NCI-H187 (cell line): Measurements from ENCODE around the gene FAM89B.

Experiments used
- DNase-seq, 2 experiments: peaks; one replicate each; lab custom pipeline; 2025; lab: John Stamatoyannopoulos, UW

Gene FAM89B

DNA sequence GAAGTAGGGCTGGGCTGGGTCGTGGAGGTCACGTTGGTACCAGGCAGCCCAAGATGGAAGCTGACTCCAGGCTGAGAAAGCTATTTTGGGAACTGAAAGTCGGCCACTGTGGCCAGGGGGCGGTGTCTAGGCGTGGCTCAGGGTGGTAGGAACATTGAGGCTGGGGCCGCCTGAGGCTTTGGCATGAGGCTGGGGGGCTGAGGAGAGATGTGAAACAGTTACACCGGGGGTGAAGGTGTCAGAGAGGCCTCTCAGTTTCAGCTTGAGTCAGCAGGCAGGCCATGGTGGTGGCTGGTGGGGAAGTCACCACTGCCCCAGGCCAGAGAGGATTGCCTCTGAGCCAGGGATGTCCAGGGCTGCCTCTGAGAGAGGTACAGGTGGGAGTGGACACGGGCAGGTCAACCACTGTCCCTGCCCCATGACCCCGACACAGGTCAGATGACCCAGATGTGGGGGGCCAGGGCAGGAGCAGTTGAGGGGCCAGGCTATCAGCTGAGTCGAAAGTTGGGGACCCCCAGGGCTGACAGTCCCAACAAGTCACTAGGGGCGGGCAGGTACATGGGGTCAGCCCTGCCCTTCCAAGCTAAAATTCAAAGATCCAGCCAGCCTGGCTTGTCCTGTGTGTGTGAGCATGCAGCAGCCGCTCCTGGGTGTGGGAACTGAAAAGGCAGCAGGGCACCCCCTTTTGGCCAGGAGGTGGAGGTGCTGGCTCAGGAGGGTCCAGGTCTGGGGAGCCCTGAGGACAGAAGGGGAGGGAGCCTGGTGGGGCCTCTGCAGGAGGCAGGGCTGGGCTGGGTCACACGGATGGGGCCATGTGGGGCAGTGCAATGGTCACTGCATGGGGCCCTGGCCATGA lies 16.1 kb downstream of the FAM89B start:
- DNase-seq, result no peak

DNA sequence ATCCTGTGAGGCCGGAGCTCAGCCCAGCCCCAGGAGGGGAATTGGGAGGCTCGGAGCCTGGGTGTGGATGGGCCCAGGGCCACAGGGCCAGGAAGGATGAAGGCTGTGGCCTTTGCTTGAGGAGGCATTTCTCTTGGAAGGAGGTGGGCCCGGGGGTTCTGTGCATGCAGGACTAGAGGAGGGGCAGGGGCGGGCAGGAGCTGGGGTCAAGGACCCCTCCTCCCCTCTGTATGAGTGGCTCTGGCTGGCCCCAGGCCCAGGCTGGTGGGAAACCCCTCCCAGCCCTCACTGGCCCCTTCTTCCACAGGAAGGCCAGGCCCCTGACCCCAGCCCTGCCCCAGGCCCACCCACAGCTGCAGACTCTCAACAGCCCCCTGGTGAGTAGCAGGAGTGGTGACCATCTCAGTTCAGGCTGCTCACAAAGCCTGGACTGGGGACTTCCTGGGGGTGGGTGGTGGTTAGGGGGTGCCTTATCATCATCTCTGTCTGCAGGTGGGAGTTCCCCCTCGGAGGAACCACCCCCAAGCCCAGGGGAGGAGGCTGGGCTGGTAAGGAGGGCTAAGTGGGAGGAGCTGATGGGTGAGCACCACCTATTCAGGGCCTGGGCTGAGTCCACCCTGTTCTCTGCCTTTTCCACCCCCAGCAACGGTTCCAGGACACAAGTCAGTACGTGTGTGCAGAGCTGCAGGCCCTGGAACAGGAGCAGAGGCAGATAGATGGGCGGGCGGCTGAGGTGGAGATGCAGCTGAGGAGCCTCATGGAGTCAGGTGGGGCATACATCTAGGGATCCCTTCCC lies 17.3 kb downstream of the FAM89B start:
- DNase-seq, result no peak

DNA sequence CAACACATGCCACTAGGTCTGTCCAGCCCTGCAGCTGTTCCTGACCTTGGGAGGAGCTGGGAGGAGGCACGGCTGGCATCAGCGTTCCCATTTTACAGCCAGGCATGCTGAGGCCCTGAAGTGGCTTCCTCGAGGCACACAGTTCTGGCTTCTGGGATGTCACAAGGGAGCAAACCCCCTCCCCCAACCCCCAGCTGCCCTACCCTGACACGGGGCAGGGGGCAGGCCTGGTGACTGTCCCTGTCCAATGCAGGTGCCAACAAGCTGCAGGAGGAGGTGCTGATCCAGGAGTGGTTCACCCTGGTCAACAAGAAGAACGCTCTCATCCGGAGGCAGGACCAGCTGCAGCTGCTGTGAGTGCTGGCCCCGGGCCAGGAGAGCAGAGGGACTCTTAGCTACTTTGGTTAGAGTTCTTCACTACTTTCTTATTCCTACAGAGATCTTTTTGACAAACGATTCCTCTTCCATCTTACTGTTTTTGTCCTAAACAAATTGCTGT lies 18.0 kb downstream of the FAM89B start:
- DNase-seq, result no peak

DNA sequence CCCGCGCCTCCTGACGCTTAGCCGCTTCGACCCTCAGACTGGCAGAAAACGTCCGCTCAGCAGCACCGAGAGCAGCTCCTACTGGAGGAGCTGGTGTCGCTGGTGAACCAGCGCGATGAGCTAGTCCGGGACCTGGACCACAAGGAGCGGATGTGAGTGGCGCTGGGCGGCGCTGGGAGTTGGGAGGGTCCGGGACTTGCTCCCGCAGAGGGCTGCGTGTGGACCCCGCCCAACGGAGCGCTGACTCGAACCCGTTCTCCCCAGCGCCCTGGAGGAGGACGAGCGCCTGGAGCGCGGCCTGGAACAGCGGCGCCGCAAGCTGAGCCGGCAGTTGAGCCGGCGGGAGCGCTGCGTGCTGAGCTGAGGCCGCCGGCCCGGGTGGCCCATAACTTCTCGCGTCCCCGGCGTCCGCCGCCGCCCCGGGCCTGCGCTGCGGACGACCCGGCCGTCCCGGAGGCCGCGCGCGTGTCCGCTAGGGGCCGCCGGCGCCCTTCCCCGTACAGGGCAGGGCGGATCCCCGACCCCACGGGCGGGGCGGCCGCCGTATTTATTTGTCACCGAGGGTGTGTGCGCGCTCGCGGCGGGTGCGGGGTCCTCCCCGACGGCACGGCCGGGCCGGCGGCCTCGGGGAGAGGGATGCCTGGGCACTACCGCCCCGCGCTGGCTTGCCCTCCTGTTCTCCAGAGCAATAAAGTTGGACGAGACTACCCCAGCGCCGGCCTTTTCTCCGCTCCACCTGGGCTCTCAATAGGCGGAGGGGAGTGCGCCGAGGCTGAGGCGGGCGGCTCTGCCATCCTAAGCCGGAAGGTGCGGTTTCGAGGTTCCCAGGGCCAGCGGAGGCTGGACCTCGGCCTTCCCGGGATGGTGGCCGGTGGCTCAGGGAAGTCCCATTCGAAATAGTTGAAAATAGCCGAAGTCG lies 19.9 kb downstream of the FAM89B start:
- no peak for DNase-seq

DNA sequence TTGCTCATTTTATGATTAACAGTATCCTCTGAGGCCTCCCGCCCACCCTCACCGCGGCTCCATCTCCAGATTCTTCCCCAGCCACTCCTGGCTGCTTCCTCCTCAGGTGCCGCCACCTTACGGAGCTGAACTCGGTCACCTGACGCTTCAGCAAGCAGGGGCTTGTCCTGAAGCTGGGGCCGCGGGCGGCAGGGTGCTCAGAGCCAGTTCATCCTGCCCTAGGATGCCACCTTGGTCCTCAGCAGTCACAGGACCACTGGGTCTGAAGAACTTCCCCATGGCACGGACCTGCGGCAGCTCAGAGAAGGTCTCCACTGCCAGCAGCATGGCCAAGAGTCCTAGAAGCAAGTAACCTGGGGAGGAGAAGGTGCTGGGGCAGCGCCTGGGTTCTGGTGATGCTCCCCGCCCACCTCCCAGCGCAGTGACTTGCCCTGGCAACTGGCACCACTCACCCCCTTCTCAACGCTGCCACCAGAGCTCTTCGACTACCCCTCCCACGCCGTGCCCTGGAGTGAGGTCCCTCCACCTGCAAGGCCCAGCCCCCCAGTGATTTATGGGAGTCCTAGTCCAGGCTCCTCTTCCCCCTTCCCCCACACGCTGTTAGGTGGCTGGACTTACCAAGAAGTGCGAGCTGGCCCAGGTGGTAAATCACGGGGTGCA lies 20.6 kb downstream of the FAM89B start:
- no peak for DNase-seq

DNA sequence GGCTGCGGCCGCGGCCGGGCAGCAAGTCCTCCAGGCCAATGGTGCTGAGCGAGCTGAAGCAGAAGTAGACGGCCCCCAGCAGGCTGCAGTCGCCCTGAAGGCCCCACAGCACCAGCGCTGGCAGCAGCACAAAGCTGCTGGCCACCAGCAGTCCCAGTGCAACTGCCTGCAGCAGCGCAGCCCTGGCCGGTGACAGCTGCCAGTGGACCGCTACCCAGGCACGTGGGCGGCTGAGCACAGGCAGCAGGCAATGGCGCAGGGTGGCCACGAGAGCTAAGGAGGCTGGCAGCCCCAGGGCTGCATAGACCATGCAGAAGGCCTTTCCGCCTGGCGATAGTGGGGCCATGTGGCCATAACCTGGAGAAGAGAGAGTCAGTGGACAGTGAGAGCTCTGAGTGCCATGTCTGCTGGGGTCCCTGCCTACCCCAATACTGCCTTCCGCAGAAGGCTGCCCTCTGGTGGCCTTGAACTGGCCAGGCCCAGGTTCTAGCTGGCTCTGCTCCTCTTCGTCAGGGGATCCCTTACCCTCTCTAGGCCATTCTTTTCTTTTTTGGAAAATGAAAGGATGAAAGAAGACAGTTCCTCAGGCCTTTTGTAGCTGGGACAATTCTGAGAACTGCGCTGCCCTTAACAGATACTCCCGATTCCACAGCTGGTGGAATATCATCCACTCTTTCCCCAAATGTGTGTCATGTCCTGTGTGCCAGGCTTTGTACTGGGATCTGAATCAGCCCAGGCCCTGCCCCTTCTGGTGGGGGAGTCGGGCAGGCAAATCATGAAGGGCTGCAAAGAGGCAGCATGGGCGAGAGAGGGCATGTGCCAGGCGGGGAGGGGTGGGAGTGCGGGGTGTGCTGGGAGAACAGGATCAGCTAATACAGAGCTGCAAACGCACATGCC lies 21.4 kb downstream of the FAM89B start:
- no peak for DNase-seq

DNA sequence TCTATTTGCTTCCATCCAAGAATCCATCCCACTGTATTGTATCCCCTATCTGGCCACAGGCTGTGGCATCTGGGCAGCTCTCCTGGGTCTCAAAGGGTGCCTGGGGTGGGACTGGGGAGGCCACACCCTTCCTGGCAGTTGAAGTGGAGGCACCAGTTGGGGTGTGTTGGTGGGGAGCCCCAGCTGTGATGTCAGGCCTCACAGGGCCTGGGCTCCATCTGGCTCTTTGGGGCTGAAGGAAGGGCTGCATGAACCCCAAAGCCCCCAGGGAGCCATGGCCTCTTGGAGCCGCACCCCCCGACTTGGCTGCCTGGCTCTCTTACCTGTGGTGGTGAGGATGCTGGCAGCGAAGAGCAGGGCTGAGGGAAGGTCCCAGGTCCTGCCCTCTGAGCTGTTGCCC lies 22.8 kb downstream of the FAM89B start:
- DNase-seq, result no peak

DNA sequence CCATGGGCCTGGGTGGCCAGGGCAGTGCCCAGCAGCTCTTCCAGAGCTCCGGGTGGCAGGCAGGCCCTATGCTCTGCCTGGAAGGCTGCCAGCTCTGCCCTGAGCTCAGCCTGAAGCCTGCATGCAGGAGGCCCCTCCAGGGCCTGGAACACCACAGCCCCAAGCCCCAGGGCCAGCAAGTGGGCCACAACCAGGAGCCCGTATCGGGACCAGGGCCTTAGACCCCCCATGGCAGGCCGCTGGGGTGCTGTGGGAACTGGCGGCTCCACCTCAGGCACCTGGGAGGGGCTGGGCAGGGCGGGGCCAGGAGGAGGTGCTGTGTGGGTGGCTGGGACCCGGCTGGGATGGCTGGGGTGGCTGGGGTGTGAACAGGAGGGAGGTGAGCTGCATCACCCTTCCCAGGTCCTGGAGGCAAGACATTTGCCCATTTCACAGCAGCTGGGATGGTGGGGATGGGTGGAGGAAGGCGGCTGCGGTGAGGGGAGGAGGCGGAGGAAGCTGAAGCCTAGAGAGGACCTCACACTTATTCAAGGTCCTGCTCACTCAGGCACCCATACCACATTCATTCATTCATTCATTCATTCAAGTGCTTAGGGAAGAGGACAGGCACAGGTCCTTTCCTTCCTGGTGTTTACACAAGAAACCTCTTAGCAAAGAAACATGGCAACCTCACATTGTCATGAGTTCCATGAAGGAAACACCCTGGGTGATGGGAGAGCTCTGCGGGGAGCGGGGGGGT lies 23.4 kb downstream of the FAM89B start, which contains the start of gene KCNK7:
KCNK7 (minus strand) TSS at position 258 of the 739 bp plus-strand sequence; CDS start at position 230, 28 bp downstream.
- no peak for DNase-seq

DNA sequence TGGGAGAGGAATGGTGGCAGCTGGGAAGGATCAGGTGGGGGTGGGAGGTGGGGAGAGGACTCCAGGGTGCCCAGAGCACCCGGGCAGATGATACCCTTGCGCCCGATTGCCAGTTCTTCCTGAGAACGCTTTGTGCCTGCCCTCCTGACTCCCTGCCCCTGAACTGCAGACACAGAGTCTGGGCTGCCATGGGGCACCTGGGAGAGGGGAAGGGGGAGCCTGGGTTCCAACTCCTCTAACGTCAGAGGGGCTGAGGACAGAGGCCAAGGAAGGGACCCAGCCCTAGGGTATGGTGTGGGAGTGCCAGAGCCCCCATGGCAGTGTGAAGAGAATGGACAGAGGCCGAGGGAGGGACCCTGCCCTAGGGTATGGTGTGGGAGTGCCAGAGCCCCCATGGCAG lies 24.2 kb downstream of the FAM89B start:
- DNase-seq, result no peak

DNA sequence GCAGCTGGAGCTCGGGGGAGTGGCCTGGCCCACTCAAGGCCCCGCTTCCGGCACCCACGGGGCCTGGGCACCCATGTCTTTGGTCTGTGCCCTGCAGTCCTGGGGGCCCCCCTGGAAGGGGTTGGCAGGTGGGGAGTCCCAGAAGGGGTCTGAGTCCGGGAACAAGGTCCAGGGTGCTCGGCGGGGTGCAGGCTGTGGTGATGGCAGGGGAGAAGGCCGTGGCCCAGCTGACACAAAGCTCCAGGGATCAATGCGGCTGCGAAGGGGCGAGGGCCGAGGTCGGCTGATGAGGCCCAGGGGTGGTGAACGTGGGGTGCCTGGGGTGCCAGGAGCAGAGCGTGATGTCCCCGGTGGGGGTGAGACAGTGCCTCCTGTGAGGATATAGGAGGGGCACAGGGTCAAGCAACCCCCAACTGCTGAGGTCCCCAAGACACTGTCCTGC lies 25.9 kb downstream of the FAM89B start:
- DNase-seq, result no peak

DNA sequence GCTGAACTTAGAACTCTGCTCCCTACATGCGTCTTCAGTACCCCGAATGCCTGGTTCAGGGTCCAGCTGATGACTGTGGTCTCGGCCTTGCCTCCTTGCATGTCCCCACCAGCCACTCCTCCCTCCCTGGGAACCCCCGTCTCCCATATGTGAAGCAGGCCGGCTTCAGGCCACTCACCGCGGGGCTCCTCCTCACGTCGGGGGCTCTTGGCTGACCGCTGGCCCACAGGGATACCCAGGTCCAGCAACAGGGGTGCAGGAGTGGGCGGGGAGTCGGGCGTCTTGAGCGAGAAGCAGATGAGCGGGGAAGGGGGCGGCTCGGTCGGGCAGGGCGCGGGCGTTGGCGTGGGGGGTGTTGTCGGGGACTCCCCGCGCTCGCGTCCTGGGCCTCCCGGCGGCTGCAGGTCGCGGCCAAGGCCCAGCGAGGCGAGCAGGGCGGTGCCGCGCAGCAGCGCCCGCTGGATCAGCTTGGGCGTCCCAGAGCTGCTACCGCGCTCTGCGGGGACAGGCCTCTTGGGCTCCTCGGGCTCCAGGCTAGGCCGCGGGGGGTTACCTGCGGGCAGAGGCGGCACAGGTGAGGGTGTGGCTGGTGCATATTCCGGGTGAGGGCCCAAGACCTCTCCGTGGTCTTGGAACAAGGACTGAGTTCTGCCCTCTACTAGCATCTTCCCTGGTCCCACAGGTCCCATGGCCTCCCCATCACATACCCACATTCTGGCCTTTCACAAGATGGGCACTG lies 27.0 kb downstream of the FAM89B start:
- no peak for DNase-seq

DNA sequence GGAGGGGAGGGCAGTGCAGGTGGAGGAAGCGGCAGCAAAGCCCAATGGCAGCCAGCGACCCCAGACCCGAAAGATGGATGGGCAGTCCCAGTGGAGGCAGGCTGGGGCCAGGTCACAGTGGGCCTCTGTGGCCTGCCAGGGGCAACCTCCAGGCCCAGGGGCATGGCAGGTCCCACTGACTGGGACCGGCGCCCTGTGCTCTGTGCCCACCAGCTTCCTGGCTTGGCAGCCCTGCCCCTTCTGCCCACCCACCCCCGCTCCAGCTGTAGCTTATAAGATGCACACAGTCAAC lies 27.6 kb downstream of the FAM89B start:
- DNase-seq, result no peak

DNA sequence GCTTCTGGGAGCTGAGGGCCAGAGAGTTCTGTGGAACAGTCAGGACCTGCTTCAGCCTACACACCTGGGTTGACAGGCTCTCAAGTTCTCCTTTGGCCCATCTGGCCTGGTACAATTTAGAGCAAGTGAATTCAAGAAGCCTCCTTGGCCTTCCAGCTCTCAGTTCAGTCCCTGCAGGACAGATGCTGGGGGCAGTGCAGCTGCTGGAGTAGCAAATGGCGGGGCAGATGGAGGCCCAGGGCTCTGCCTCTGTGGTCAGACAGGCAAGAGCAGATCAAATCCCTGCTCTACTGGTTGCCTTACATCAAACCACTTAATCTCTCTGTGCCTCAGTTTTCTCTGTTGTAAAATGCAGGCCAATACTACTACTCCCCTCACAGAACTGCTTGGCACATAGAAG lies 31.9 kb downstream of the FAM89B start:
- DNase-seq, result no peak

DNA sequence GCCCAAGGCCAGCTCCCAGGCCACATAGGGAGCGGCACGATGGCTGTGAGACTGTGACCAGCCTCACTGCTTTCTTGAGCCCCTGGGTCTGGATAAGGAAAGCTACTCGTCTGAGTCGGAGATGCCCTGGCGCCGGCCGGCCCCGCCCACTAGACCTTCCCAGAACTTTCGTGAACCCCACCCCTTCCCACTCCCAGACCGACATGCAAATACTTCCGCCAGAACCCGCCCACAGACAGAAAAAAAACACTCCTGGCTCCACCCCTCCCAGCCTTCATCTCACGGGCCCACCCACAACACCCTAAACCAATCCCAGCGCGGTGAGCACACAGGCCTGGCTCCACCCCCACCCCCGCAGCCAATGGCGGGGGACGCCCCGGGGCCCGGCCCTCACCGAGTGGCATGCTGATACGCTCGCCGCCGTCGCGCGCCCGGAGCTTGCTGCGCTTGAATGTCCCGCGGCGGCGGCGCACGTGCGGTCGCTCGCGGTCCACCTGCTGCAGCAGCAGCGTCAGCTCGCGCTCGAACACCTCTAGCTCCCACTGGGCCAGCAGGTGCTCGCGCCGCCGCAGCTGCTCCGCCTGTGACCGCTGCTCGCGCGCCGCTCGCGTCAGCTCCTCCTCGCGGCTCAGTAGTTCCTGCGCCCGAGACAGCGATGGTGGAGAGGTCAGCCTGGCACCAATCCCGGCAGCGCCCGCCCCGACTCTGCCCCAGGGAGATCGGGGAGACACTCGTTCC lies 34.7 kb downstream of the FAM89B start:
- DNase-seq, result no peak

DNA sequence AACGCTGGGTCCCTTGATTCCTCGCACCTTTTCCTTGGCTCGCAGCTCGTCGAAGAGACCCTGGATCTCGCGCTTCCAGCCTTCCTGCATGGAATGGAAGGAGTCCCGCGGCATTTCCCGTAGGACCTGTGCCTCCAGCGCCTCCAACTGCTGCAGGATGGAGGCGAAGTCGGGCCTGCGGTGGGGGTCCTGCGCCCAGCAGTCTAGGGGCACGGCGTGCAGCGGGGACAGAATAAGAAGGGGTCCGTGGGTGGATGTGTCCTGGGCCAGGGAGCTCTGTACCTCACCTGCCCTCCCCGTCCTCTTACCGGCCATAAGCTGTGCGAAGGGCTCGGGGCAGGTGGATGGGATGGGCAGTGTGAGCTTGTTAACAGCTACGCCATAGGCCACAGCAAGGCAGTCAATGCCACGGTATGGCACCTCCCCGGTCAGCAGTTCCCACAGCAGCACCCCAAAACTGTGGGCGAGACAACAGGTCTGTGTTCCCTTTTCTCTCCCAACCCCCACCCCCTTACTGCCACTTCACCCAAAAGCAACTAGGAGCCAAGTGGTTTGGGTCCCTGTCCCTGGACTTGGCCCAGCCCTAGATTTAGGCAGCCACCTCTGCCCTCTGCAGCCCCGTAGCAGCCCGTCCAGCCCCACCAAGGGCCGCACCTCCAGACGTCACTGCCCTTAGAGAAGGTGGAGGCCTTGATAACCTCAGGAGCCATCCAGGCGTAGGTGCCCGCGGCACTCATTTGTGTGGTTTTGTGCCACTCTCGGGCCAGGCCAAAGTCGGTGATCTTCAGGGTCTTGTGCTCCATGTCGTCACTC lies 35.5 kb downstream of the FAM89B start:
- no peak for DNase-seq

DNA sequence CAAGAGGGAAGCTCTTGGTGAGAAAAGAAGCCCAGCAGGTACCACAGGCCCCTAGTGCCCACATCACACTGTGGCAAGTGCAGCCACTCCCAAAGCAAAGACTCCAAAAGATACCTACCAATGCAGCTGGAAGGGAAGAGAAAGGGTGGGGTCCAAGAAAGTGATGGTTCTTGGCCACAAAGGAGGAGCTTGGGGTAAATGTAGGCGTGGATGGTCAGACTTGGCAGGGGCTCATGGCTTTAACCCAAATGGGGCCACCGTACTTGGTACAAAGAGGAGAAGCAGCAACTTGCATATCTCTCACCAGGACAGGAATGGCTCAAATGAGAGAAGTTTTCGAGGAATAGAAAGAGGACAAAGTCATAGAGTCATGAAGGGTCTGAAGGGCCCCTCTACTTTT lies 36.9 kb downstream of the FAM89B start:
- DNase-seq, result no peak

DNA sequence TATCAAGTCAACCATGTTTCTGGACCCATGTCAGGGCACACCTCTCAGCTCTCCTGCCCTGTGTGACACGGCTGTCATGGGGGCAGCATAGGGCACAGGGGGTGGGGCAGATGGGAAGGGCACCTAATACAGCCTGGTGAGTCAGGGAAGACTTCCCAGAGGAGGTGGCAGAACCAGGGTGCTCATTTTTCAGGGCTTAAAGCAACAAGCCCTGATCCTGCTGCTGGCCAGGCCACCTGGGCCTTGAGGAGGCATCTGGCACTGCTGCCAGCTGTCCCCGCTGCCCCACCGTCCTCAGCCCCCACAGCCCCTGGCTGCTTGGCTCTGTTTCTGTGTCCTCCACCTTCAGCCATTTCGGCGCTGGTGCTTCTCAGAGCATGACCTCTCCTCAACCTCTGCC lies 37.3 kb downstream of the FAM89B start:
- DNase-seq, result no peak
